ENCODE measurements around the gene MRPL36. TPM values are rescaled to one million over a fixed set of nuclear protein-coding genes. Genes with fewer than 3 reads are reported as not detected.

Gene MRPL36
- polyA plus RNA-seq, 1 donor: 34.6 TPM

- no peaks in the 10 kb centered on the region for H3K4me1 ChIP-seq (ENCODE audit: control insufficient read depth, insufficient read depth, low read length)
- no peaks in the 10 kb centered on the region for H3K36me3 ChIP-seq (ENCODE audit: control insufficient read depth, insufficient read depth, low read length)
- H3K27me3 ChIP-seq (ENCODE audit: control insufficient read depth, insufficient read depth, low read length): no peaks in the 10 kb centered on the region
- H3K9me3 ChIP-seq (ENCODE audit: control insufficient read depth, low read depth, low read length): no peaks in the 10 kb centered on the region
- no peak overlapping the region for H3K4me3 ChIP-seq (ENCODE audit: low read length)
- no CpG with 5 or more reads among the region's 19 CpGs for WGBS (ENCODE audit: insufficient coverage, low lambda C conversion rate)
- no peak for DNase-seq
- no peak overlapping the region for H3K27ac ChIP-seq (ENCODE audit: low read length)
Measured at GRCh38 chr5:1748845-1749244, 50.8 kb downstream of the MRPL36 start.

Other genes starting within 250 kb of the MRPL36 start
- 52.8 TPM for gene NDUFS6, start 1.6 kb upstream of the MRPL36 start, polyA plus RNA-seq
- gene IRX4, start 83.1 kb upstream of the MRPL36 start, polyA plus RNA-seq: not detected

Data from large intestine (tissue), 3 donors.